OCI-LY1 (cell line): ENCODE results near the gene PHRF1.

ENCODE experiments used
- CTCF ChIP-seq: fragments of 200-600 bp; sonication (generic), shearing (Covaris generic); IDR thresholded peaks from 2 replicates; pipeline ENCODE4 v1.5.1; 2017; ENCODE audit warnings: mild to moderate bottlenecking, antibody characterized with exemption, low read length, moderate library complexity, mixed read lengths
- EZH2 ChIP-seq: fragments of 200-600 bp; sonication (generic), shearing (Covaris generic); IDR thresholded peaks from 2 replicates; pipeline ENCODE4 v1.8.0; 2017; ENCODE audit warnings: borderline replicate concordance, mixed run types, mild to moderate bottlenecking, antibody characterized with exemption, low read length, moderate library complexity, mixed read lengths

GRCh38 chr11:596374-596773 is 20.1 kb downstream of the PHRF1 start:
- no peak for TF ChIP-seq EZH2
- no peak for TF ChIP-seq CTCF
